ENCODE results near the gene TSTD1.
A peak's percentile ranks its signal among the peaks of the same experiment; 100 is the strongest.

The TSTD1 gene

GRCh38 chr1:161038523-161039153, at the start of gene TSTD1:
TSTD1 (minus strand) TSS chr1:161038964; CDS start chr1:161038889, 75 bp downstream.
- no peaks in the 10 kb centered on the region for H3K9me3 Mint-ChIP-seq
- H3K36me3 Mint-ChIP-seq (ENCODE audit: low read depth): peaks cover 42% of the 10 kb centered on the region
- H3K27ac Mint-ChIP-seq: peak within 1 kb of the TSS; percentile 86
- peak within 1 kb of the TSS; percentile 92 for H3K4me3 Mint-ChIP-seq
- H3K27me3 Mint-ChIP-seq (ENCODE audit: low read depth): no peaks in the 10 kb centered on the region
- peak; percentile 86 for DNase-seq (ENCODE audit: low spot score)
- H3K4me1 Mint-ChIP-seq (ENCODE audit: low read depth): peaks cover 19% of the 10 kb centered on the region

- Mint-ChIP-seq H3K27me3 (ENCODE audit: low read depth) (no peaks in the 10 kb centered on the region), H3K9me3 (no peaks in the 10 kb centered on the region), H3K27ac (no peak overlapping the region), H3K36me3 (ENCODE audit: low read depth) (no peaks in the 10 kb centered on the region), H3K4me1 (ENCODE audit: low read depth) (peaks cover 7% of the 10 kb centered on the region), H3K4me3 (no peak overlapping the region)
- DNase-seq (ENCODE audit: low spot score): no peak
These were observed 47.7 kb upstream of the TSTD1 start for GRCh38 chr1:161086457-161086856.

- H3K27ac Mint-ChIP-seq: no peak overlapping the region
- no peak overlapping the region for H3K4me3 Mint-ChIP-seq
These were observed 46.4 kb upstream of the TSTD1 start for GRCh38 chr1:161085165-161085564.

GRCh38 chr1:161084597-161084988, 45.8 kb upstream of the TSTD1 start:
- peaks cover 6% of the 10 kb centered on the region for H3K4me1 Mint-ChIP-seq (ENCODE audit: low read depth)
- no peak overlapping the region for H3K27ac Mint-ChIP-seq
- H3K4me3 Mint-ChIP-seq: no peak overlapping the region
- no peaks in the 10 kb centered on the region for H3K9me3 Mint-ChIP-seq
- H3K36me3 Mint-ChIP-seq (ENCODE audit: low read depth): no peaks in the 10 kb centered on the region
- no peaks in the 10 kb centered on the region for H3K27me3 Mint-ChIP-seq (ENCODE audit: low read depth)
- DNase-seq (ENCODE audit: low spot score): no peak

More at GRCh38 chr1:161085165-161085564, 46.4 kb upstream of the TSTD1 start:
- Mint-ChIP-seq H3K36me3 (ENCODE audit: low read depth) (no peaks in the 10 kb centered on the region), H3K27me3 (ENCODE audit: low read depth) (no peaks in the 10 kb centered on the region), H3K9me3 (no peaks in the 10 kb centered on the region), H3K4me1 (ENCODE audit: low read depth) (peaks cover 3% of the 10 kb centered on the region)
- no peak for DNase-seq (ENCODE audit: low spot score)

GRCh38 chr1:161083748-161084596, 45.2 kb upstream of the TSTD1 start:
- Mint-ChIP-seq H3K4me1 (ENCODE audit: low read depth) (peaks cover 6% of the 10 kb centered on the region), H3K27ac (no peak overlapping the region), H3K27me3 (ENCODE audit: low read depth) (no peaks in the 10 kb centered on the region), H3K9me3 (no peaks in the 10 kb centered on the region), H3K36me3 (ENCODE audit: low read depth) (no peaks in the 10 kb centered on the region), H3K4me3 (no peak overlapping the region)
- DNase-seq (ENCODE audit: low spot score): no peak

GRCh38 chr1:161082996-161083747, 44.4 kb upstream of the TSTD1 start:
- Mint-ChIP-seq H3K27ac (no peak overlapping the region), H3K4me3 (no peak overlapping the region), H3K27me3 (ENCODE audit: low read depth) (no peaks in the 10 kb centered on the region), H3K36me3 (ENCODE audit: low read depth) (no peaks in the 10 kb centered on the region), H3K4me1 (ENCODE audit: low read depth) (peaks cover 6% of the 10 kb centered on the region), H3K9me3 (no peaks in the 10 kb centered on the region)
- no peak for DNase-seq (ENCODE audit: low spot score)

GRCh38 chr1:161082483-161082882, 43.7 kb upstream of the TSTD1 start:
- H3K4me3 Mint-ChIP-seq: no peak overlapping the region
- H3K9me3 Mint-ChIP-seq: no peaks in the 10 kb centered on the region
- H3K36me3 Mint-ChIP-seq (ENCODE audit: low read depth): no peaks in the 10 kb centered on the region
- DNase-seq (ENCODE audit: low spot score): no peak
- H3K4me1 Mint-ChIP-seq (ENCODE audit: low read depth): peaks cover 6% of the 10 kb centered on the region
- H3K27ac Mint-ChIP-seq: no peak overlapping the region
- H3K27me3 Mint-ChIP-seq (ENCODE audit: low read depth): no peaks in the 10 kb centered on the region

GRCh38 chr1:161081519-161081918, 42.8 kb upstream of the TSTD1 start:
- no peak overlapping the region for H3K4me3 Mint-ChIP-seq
- no peaks in the 10 kb centered on the region for H3K27me3 Mint-ChIP-seq (ENCODE audit: low read depth)
- H3K27ac Mint-ChIP-seq: no peak overlapping the region
- H3K9me3 Mint-ChIP-seq: no peaks in the 10 kb centered on the region
- peaks cover 6% of the 10 kb centered on the region for H3K4me1 Mint-ChIP-seq (ENCODE audit: low read depth)
- no peak for DNase-seq (ENCODE audit: low spot score)
- no peaks in the 10 kb centered on the region for H3K36me3 Mint-ChIP-seq (ENCODE audit: low read depth)

- no peak overlapping the region for H3K27ac Mint-ChIP-seq
These were observed 42.0 kb upstream of the TSTD1 start for GRCh38 chr1:161080441-161081405.

GRCh38 chr1:161079436-161080110, 40.8 kb upstream of the TSTD1 start:
- H3K4me1 Mint-ChIP-seq (ENCODE audit: low read depth): peaks cover 6% of the 10 kb centered on the region
- DNase-seq (ENCODE audit: low spot score): no peak
- no peak overlapping the region for H3K27ac Mint-ChIP-seq
- H3K9me3 Mint-ChIP-seq: no peaks in the 10 kb centered on the region
- H3K27me3 Mint-ChIP-seq (ENCODE audit: low read depth): no peaks in the 10 kb centered on the region
- H3K36me3 Mint-ChIP-seq (ENCODE audit: low read depth): no peaks in the 10 kb centered on the region
- H3K4me3 Mint-ChIP-seq: no peak overlapping the region

More at GRCh38 chr1:161080441-161081405, 42.0 kb upstream of the TSTD1 start:
- H3K27me3 Mint-ChIP-seq (ENCODE audit: low read depth): no peaks in the 10 kb centered on the region
- no peaks in the 10 kb centered on the region for H3K36me3 Mint-ChIP-seq (ENCODE audit: low read depth)
- no peak for DNase-seq (ENCODE audit: low spot score)
- H3K4me3 Mint-ChIP-seq: no peak overlapping the region
- H3K4me1 Mint-ChIP-seq (ENCODE audit: low read depth): peaks cover 6% of the 10 kb centered on the region
- no peaks in the 10 kb centered on the region for H3K9me3 Mint-ChIP-seq

GRCh38 chr1:161077426-161077825, 38.7 kb upstream of the TSTD1 start:
- H3K9me3 Mint-ChIP-seq: no peaks in the 10 kb centered on the region
- H3K4me1 Mint-ChIP-seq (ENCODE audit: low read depth): peaks cover 10% of the 10 kb centered on the region
- H3K27ac Mint-ChIP-seq: no peak overlapping the region
- no peaks in the 10 kb centered on the region for H3K36me3 Mint-ChIP-seq (ENCODE audit: low read depth)
- no peak overlapping the region for H3K4me3 Mint-ChIP-seq
- DNase-seq (ENCODE audit: low spot score): no peak
- no peaks in the 10 kb centered on the region for H3K27me3 Mint-ChIP-seq (ENCODE audit: low read depth)

GRCh38 chr1:161076410-161076809, 37.6 kb upstream of the TSTD1 start:
- no peak for DNase-seq (ENCODE audit: low spot score)
- Mint-ChIP-seq H3K27ac (no peak overlapping the region), H3K4me3 (no peak overlapping the region), H3K36me3 (ENCODE audit: low read depth) (no peaks in the 10 kb centered on the region), H3K4me1 (ENCODE audit: low read depth) (peaks cover 14% of the 10 kb centered on the region), H3K9me3 (no peaks in the 10 kb centered on the region), H3K27me3 (ENCODE audit: low read depth) (no peaks in the 10 kb centered on the region)

Measured in T-helper 2 cell treated with Interferon-gamma antibody and Interleukin-4, amounts not matched to agents 5 μg/mL and 100 μg/mL, for 36 hours (primary cell).